Activated CD8-positive, alpha-beta T cell treated with anti-CD3 and anti-CD28 coated beads, Interleukin-2, amount 10 ng/mL, durations not matched to agents 7 days and 5 days (primary cell): ENCODE measurements around the gene SERHL2. TPM values are rescaled to one million over a fixed set of nuclear protein-coding genes. Genes with fewer than 3 reads are reported as not detected.
"Not testable (repeated sequence)": the region's sequence is repeated elsewhere in the genome, so short reads cannot be mapped to it uniquely, and the experiment has no call there.

Experiments used
- ATAC-seq: fragments of 150-1000 bp; cut with Tn5 transposase; one replicate; pipeline ENCODE4 v1.10.0; 2021; ENCODE audit warnings: moderate library complexity
- CTCF ChIA-PET: fragments of 350-600 bp; sonication (Branson Sonifier 250); formaldehyde crosslinking; loops from one replicate; lab custom pipeline; 2021; ENCODE audit warnings: antibody characterized with exemption; lab: Charles Lee
- POLR2A ChIA-PET: fragments of 350-600 bp; sonication (Branson Sonifier 250); formaldehyde crosslinking; loops from one replicate; lab custom pipeline; 2021; ENCODE audit warnings: antibody characterized with exemption; lab: Charles Lee
- DNase-seq: peaks from one replicate; pipeline ENCODE4 v3.0.0-alpha.2; 2020
- H3K27ac Mint-ChIP-seq: one replicate; pipeline ENCODE4 v1.8.0; 2021; ENCODE audit warnings: mild to moderate bottlenecking, mixed read lengths
- H3K27me3 Mint-ChIP-seq: one replicate; pipeline ENCODE4 v1.8.0; 2021; ENCODE audit warnings: low read depth, mixed read lengths
- H3K36me3 Mint-ChIP-seq: one replicate; pipeline ENCODE4 v1.8.0; 2021; ENCODE audit warnings: low read depth, mixed read lengths
- H3K4me1 Mint-ChIP-seq: one replicate; pipeline ENCODE4 v1.8.0; 2021; ENCODE audit warnings: low read depth, mixed read lengths
- H3K4me3 Mint-ChIP-seq: one replicate; pipeline ENCODE4 v1.8.0; 2021; ENCODE audit warnings: mild to moderate bottlenecking, mixed read lengths
- H3K9me3 Mint-ChIP-seq: one replicate; pipeline ENCODE4 v1.8.0; 2022; ENCODE audit warnings: mixed read lengths; ENCODE audit not compliant: insufficient read depth
- total RNA-seq, 2 experiments: library from RNA; stranded (reverse); gene quantifications; one replicate each; pipeline ENCODE4 v1.2.3, GENCODE V29; 2021

The SERHL2 gene, protein sequence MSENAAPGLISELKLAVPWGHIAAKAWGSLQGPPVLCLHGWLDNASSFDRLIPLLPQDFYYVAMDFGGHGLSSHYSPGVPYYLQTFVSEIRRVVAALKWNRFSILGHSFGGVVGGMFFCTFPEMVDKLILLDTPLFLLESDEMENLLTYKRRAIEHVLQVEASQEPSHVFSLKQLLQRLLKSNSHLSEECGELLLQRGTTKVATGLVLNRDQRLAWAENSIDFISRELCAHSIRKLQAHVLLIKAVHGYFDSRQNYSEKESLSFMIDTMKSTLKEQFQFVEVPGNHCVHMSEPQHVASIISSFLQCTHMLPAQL
- 1 to 10 TPM; 2.3 to 2.4 TPM for total RNA-seq

DNA sequence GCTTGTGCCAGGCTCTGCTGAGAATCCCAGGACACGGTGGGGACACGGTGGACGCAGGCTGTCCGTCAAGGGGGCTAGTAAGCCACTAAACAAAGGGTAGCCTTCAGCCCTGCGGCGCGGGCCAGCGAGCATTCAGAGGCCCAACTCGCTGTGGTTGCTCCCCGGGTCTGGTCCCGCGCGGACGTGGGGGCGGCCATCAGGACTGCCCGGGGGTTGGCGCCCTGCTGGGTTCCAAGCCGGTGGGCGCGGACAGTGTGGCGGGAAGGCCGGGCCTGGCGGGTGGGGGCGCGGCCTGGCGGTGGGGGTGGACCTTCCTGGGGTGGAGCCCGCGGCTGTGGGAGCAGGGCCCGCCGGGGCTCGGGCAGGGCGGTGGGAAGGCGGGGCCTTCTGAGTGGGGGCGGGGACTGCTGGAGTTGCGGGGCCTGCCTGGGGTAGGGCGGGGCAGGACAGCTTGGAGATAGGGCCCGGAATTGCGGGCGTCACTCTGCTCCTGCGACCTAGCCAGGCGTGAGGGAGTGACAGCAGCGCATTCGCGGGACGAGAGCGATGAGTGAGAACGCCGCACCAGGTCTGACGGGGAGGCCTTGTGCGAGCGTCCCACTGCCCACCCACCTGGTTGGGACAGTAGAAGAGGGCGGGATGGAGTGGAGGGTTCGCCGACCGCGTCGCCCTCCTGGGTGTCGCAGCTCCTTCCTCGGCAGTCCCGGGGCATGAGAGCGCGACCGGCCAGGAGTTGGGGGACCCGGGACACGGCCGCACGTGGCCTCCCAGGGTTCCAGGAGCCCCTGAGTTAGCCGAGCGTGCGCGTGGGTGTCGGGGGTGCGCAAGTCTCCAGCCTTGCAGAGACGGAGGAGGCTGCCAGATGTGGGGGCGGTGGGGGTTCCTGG lies at the start of gene SERHL2:
Gene SERHL2, plus strand, starts transcription at position 482 of the 887 bp plus-strand sequence. Its CDS starts 65 bp downstream, at position 547.
- POLR2A ChIA-PET, result interaction anchor here (0.8 kb wide), 1 partner anchor 61 kb away, joined by 4 read pairs; the partner anchor contains the start of gene POLDIP3
- H3K27me3 Mint-ChIP-seq, result no peaks in the 10 kb centered on the region
- no peaks in the 10 kb centered on the region for H3K9me3 Mint-ChIP-seq
- H3K4me3 Mint-ChIP-seq, result peak within 1 kb of the TSS; percentile 82
- ATAC-seq (peak; percentile 96), DNase-seq (peak; percentile 89)
- H3K36me3 Mint-ChIP-seq, result no peaks in the 10 kb centered on the region
- H3K27ac Mint-ChIP-seq, result peak within 1 kb of the TSS; percentile 84
- CTCF ChIA-PET, result no interaction called here
- peaks cover 29% of the 10 kb centered on the region for H3K4me1 Mint-ChIP-seq

DNA sequence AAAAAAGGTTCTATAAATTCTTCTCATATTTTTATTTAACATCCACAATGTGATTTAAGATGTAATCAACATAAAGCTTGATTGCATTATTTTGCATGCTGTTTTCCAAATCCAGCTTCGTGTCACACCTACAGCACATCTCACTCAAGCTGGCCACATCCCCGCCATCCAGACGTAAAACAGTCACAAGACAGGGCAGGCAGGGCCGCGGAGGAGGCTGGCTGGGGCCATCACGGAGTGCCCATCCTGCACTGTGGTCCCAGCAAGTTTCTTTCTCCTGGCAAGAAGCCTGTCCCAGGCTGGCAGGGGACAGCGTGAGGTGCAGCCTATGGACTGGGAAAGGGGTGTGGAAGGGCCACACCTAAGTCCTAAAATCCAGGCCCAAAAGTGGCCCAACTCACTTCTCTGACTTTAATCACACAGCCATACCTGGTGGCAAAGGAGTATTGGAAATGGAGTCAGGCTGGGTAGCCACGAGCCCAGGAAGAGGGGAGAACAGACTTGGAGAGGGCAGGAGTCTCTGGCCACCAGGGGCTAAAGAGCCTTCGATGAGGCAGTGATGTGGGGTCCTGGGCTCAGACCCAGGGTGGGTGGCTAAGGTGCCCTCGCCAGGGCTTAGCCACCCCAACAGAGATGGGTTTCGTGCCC lies 45.3 kb upstream of the SERHL2 start:
- H3K4me3 Mint-ChIP-seq, DNase-seq, CTCF ChIA-PET, H3K4me1 Mint-ChIP-seq, ATAC-seq, H3K27me3 Mint-ChIP-seq, H3K27ac Mint-ChIP-seq, H3K9me3 Mint-ChIP-seq, H3K36me3 Mint-ChIP-seq: not testable (repeated sequence)
- POLR2A ChIA-PET, result interaction anchor here (0.6 kb wide), 1 partner anchor 9 kb away, joined by 4 read pairs; no protein-coding TSS in a partner anchor

DNA sequence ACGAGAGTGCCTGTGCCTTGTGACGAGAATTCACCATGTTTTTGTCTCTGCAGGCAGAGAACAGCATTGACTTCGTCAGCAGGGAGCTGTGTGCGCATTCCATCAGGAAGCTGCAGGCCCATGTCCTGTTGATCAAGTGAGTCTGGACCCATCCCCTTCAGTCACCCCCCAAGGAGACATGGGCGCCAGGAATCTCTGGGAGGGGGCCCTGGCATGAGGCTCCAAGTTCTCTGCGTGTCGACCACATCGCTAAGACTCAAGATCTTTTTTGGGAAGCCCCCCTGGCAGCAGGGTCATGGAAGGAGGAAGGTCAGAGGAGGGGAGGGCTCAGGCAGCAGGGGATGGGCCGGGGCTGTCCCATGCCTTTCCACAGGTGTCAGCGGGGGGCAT lies 44.8 kb upstream of the SERHL2 start:
- POLR2A ChIA-PET, H3K27ac Mint-ChIP-seq, H3K36me3 Mint-ChIP-seq, H3K9me3 Mint-ChIP-seq, H3K4me1 Mint-ChIP-seq, H3K4me3 Mint-ChIP-seq, DNase-seq, ATAC-seq, H3K27me3 Mint-ChIP-seq, CTCF ChIA-PET: not testable (repeated sequence)

DNA sequence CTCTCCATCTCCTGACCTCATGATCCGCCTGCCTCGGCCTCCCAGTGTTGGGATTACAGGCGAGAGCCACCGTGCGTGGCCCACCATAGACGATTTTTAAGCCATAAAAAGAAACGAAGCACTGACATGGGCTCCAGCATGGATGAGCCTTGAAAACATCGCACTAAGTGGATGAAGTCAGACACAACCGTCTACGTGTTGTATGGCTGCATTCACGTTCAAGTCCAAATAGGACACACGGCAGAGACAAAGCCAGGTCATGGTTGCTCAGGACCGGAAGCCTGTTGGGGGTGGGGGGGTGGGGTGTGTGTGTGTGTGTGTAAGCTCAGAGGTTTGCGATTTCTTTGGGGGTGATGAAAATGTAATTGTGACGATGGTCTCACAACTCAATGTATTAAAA lies 44.2 kb upstream of the SERHL2 start:
- ATAC-seq (no peak), DNase-seq (no peak)
- CTCF ChIA-PET, result no interaction called here
- Mint-ChIP-seq H3K36me3 (peaks cover 6% of the 10 kb centered on the region), H3K4me1 (no peaks in the 10 kb centered on the region), H3K27ac (no peak overlapping the region), H3K27me3 (no peaks in the 10 kb centered on the region), H3K4me3 (no peak overlapping the region), H3K9me3 (no peaks in the 10 kb centered on the region)
- POLR2A ChIA-PET, result no interaction called here

DNA sequence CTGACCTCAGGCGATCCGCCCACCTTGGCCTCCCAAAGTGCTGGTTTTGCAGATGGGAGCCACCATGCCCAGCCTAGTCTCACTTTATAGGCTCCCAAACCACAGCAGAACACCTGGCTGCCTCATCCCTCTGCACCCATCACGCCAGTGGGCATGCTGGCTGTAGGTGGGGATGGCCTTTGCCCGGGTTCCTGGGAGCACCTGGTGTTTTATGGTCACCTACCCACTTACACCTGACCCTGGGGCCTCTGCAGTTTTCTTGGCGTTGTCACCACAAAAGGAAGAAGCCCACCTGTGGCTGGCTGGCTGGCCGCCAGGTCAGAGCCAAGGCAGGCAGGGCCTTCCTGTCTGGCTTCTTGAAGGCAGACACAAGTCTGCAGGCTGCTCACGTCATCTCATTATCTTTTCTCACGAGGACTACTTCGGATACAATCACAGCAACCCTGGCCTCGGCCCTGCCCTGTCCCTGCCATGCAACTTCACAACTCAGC lies 42.3 kb upstream of the SERHL2 start:
- DNase-seq, result no peak
- H3K9me3 Mint-ChIP-seq, result no peaks in the 10 kb centered on the region
- no peak overlapping the region for H3K4me3 Mint-ChIP-seq
- CTCF ChIA-PET, result no interaction called here
- H3K27ac Mint-ChIP-seq, result no peak overlapping the region
- no peaks in the 10 kb centered on the region for H3K27me3 Mint-ChIP-seq
- POLR2A ChIA-PET, result no interaction called here
- no peak for ATAC-seq
- peaks cover 13% of the 10 kb centered on the region for H3K36me3 Mint-ChIP-seq
- H3K4me1 Mint-ChIP-seq, result peaks cover 2% of the 10 kb centered on the region

DNA sequence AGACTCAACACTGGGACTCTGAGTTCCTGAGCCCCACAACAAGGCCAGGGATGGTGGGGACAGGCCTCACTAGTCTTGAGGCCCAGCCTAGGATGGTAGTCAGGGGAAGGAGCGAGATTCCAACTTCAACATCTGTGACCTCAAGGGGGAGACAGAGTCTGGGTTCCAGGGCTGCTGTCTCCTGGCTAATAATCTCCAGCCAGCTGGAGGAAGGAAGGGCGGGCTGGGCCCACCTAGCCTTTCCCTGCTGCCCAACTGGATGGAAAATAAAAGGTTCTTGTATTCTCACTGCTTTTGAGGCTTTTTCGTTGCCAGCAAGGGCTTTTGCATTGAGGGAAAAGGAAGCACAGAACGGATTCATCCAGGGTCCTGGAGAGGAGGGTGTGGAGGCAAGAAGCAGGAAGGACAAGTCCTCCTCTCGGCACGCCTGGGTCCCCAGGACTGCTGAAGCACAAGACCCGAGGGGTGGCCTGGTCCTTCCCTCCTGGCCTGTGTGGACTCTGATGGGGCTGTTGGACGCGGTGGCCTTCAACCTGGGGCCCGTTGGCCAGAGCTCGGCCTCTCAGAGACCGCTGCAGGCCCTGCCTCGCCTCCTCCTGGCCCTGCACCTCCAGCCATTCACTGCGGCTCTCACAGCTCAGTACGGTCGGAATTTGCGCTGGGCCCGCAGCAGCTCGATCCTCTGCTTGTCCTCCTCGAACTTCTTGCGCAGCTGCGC lies 41.3 kb upstream of the SERHL2 start:
- POLR2A ChIA-PET, H3K27me3 Mint-ChIP-seq, CTCF ChIA-PET: not testable (repeated sequence)

DNA sequence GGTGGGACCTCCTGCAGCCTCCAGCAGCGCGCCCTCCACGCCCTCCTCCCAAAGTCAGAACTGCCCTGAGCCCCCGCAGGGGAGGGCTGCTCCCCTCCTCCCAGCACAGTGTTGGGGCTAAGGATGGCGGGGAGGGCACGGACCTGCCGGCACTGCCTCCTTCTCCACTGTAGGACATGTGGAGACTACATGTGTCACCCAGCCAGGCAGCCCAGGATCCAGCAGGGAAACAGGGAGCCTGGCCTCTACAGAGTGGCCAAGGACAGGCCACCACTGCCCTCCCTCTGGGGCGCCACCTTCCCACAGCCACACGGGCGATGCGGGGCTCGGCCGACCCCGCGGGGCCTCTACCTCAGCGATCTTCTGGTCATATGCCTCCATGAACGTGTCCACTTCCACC lies 39.4 kb upstream of the SERHL2 start:
- POLR2A ChIA-PET, CTCF ChIA-PET, ATAC-seq, H3K9me3 Mint-ChIP-seq, H3K4me1 Mint-ChIP-seq, H3K27ac Mint-ChIP-seq, DNase-seq, H3K27me3 Mint-ChIP-seq, H3K4me3 Mint-ChIP-seq: not testable (repeated sequence)
- H3K36me3 Mint-ChIP-seq, result peaks cover 22% of the 10 kb centered on the region

More for the DNA sequence above, 41.3 kb upstream of the SERHL2 start:
- H3K4me3 Mint-ChIP-seq, ATAC-seq, H3K4me1 Mint-ChIP-seq, H3K27ac Mint-ChIP-seq, H3K9me3 Mint-ChIP-seq, DNase-seq: not testable (repeated sequence)
- peaks cover 13% of the 10 kb centered on the region for H3K36me3 Mint-ChIP-seq

DNA sequence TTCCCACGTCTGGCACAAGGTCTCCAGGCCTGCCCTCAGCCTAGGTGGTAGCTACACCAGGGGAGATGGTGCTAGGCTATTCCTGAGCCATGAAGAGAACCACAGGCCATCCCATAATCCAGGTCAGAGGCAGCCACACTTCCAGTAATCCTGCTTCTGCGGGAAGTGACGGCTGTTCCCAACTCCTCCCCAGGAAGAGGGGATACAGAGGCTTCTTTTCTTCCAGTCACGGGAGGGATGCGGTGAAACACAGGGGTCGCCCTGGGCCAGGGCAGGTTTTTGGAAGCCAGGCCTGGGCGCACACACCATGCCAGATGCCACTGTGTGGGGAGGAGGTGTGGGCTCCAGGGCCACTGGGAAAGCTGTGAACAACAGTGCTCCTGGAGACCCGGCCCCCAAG lies 38.5 kb upstream of the SERHL2 start:
- H3K9me3 Mint-ChIP-seq, ATAC-seq, H3K27ac Mint-ChIP-seq, H3K27me3 Mint-ChIP-seq, POLR2A ChIA-PET, H3K4me3 Mint-ChIP-seq, CTCF ChIA-PET, DNase-seq: not testable (repeated sequence)
- peaks cover 15% of the 10 kb centered on the region for H3K4me1 Mint-ChIP-seq
- H3K36me3 Mint-ChIP-seq, result peaks cover 22% of the 10 kb centered on the region

DNA sequence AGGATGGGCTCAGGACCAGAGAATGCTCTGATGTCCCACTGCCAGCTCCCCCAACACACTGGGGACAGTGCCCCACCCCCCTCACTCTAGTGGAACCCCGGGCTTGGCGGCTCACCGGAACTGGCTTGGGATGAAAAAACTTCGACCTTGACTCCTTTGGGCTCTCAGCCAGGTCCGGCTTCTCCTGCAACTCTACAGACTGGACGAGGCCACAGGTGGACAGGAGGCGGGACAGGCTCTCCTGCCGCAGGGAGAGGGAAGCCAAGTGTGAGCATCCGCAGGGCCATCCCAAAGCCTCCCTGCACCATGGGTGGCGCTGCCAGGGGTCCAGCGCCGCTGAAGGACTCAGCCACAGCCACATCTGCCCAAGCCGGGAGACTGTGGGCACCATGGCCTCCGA lies 37.9 kb upstream of the SERHL2 start:
- ATAC-seq, result no peak
- peaks cover 18% of the 10 kb centered on the region for H3K4me1 Mint-ChIP-seq
- H3K9me3 Mint-ChIP-seq, result no peaks in the 10 kb centered on the region
- peaks cover 22% of the 10 kb centered on the region for H3K36me3 Mint-ChIP-seq
- DNase-seq, result no peak
- ChIA-PET CTCF (no interaction called here), POLR2A (interaction anchor here (0.6 kb wide), 1 partner anchor 8 kb away, joined by 3 read pairs; no protein-coding TSS in a partner anchor)
- H3K27me3 Mint-ChIP-seq, result no peaks in the 10 kb centered on the region
- H3K4me3 Mint-ChIP-seq, result no peak overlapping the region
- no peak overlapping the region for H3K27ac Mint-ChIP-seq

DNA sequence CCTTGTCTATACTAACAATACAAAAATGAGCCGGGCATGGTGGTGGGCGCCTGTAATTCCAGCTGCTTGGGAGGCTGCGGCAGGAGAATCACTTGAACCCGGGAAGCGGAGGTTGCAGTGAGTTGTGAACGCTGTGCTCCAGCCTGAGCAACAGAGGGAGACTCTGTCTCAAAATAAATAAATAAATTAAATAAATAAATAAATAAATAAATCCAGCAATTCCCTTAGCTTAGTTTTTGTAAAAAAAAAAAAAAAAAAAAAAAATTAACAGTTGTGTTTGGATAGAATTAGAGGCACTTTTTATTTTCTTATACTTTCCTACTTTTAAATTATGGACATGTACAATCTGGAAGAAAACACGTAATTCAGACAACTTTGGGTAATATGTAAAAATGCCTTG lies 36.7 kb upstream of the SERHL2 start:
- POLR2A ChIA-PET, result interaction anchor here (0.6 kb wide), 1 partner anchor 90 kb away, joined by 3 read pairs; no protein-coding TSS in a partner anchor
- peaks cover 19% of the 10 kb centered on the region for H3K36me3 Mint-ChIP-seq
- CTCF ChIA-PET, ATAC-seq, H3K27ac Mint-ChIP-seq, DNase-seq, H3K9me3 Mint-ChIP-seq, H3K4me3 Mint-ChIP-seq, H3K27me3 Mint-ChIP-seq: not testable (repeated sequence)
- H3K4me1 Mint-ChIP-seq, result peaks cover 19% of the 10 kb centered on the region
